GM18526 (cell line): Measurements from ENCODE around the gene S100A3.

ENCODE experiments used
- POLR2A ChIP-seq: IDR thresholded peaks from 3 replicates; pipeline ENCODE4 v1.6.1; 2011; ENCODE audit not compliant: insufficient read length; ENCODE audit errors: extremely low read depth

S100A3 gene

GRCh38 chr1:153548722-153549688, at the start of gene S100A3:
Gene S100A3, minus strand, starts transcription at chr1:153549258. Its CDS starts 773 bp downstream, at chr1:153548485.
- no peak for TF ChIP-seq POLR2A

- peak; percentile 48 for TF ChIP-seq POLR2A
Observed at GRCh38 chr1:153598309-153599172, 49.5 kb upstream of the S100A3 start.

DNA sequence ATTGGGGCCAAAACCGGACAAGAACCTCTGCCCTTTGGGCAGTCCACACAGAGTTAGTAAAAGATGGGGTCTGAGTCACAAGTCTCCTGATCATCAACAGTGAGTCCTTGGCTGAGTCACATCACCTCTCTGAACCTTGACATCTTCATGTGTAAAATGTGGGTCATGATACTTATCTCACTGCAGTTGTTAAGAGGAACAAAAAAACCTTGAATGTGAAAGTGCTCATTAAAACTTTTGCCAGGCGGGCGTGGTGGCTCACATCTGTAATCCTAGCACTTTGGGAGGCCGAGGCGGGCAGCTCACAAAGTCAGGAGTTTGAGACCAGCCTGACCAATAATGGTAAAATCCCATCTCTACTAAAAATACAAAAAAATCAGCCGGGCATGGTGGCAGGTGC, 48.1 kb upstream of the S100A3 start:
- no peak for TF ChIP-seq POLR2A

DNA sequence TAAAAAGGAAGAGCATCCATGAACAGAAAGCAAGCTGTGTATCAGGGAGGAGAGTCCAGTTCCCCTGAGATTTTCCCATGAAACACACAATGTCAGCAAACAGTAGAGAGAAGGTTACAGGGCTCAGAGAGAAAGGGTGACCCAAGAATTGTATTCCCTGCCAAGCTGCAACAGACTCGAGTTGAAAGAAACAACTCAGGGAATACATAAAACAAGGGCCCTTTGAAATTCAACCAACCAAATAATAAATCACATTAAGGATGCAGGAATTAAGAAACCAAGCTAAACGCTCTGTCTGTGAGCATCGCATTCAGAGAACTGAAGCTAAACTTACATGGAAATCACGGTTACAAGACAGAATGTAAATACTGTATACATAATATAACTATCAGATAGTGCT, 43.7 kb upstream of the S100A3 start:
- no peak for TF ChIP-seq POLR2A

DNA sequence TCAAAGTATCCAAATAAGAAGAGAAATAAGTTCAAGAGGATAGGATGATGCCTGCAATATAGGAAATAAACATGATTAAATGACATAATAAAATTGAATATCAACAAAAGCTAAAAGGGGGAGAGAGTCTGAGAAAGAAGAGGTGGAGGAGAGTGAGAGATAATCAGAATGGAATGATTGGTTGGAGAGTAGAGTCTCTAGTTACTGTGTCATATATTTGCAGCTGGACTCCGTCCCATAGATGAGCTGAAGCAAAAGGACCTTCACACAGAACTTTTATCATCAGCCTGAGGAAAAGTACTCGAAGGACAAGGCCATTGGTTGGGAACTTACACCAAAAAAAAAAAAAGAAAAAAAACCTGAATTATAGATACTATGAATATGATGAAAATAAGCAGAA, 39.4 kb upstream of the S100A3 start:
- no peak for TF ChIP-seq POLR2A

- TF ChIP-seq POLR2A: no peak
Observed at GRCh38 chr1:153587314-153587713, 38.3 kb upstream of the S100A3 start.

GRCh38 chr1:153586347-153586746, 37.3 kb upstream of the S100A3 start:
- no peak for TF ChIP-seq POLR2A

DNA sequence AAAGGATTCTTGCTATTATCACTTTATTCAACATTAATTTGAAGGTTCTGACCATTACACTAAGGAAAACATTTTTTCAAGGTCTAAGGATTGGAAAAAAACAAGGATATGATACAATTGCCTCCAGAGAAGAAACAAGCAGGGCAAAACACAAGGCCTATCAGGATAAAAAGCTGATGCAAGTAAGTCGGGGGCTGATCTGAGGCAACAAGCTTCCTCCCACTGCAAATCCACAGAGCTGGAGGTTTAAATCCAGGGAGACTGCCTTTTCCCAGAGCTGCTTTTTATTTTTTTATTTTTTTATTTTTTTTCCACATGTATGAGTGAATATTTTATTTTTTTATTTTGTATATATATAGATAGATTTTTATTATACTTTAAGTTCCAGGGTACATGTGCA, 35.9 kb upstream of the S100A3 start:
- no peak for TF ChIP-seq POLR2A

DNA sequence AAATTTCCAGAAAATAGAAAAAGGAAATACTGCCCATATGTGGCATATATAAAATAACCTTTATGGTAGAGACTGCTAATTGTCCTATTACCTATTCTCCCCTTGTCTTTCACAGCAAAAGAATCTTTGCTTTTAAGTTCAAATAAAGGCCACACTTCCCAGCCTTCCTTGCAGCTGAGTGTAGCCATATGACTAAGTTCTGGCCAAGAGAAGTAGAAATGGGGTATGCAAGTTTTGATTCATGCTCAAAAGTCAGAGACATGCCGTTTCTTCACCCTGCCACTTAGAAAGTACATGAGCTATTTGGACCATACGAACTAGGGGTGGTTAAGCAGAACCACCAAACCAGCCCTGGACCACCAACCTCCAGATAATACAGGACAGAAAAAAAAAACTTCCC, 34.9 kb upstream of the S100A3 start:
- TF ChIP-seq POLR2A: no peak

GRCh38 chr1:153578936-153579335, 29.9 kb upstream of the S100A3 start:
- no peak for TF ChIP-seq POLR2A

DNA sequence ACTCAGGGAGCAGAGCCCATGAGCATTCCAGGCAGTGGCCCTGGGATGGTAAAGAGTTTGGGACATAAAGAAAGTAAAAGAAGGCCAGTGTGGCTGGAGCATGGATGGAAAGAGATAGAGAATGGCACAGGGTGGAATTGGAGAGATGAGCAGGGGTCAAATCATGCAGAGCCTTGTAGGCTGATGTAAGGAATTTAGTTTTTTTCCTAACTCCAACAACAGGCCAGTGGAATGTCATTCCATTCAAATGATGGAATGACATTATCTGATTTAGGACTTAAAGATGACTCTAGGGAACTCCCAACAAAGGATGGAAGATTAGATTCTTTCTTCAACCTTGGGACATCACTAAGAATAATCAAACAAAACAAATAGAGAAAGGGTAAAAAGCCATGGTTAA, 29.4 kb upstream of the S100A3 start:
- TF ChIP-seq POLR2A: no peak

DNA sequence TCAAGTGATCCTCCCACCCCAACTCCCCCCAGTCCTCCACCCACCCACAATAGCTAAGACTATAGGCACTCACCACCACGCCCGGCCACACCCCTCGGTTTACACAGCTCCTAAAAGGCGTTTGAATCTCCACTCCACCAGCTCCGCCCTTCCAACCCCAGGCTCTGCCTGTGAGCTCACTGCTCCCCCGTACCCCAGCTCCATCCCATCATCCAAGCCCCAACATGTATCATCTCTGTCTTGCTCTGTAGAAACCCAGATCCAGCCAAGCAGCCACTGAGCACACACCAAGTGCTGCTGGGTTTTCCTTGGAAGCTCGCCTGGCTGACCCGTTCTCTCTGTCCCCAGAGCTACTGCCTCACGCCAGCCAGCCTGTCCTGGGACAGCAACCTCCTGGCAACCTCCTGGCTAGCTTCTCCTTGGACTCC, 28.6 kb upstream of the S100A3 start:
- TF ChIP-seq POLR2A: no peak

GRCh38 chr1:153577138-153577537, 28.1 kb upstream of the S100A3 start:
- TF ChIP-seq POLR2A: no peak

DNA sequence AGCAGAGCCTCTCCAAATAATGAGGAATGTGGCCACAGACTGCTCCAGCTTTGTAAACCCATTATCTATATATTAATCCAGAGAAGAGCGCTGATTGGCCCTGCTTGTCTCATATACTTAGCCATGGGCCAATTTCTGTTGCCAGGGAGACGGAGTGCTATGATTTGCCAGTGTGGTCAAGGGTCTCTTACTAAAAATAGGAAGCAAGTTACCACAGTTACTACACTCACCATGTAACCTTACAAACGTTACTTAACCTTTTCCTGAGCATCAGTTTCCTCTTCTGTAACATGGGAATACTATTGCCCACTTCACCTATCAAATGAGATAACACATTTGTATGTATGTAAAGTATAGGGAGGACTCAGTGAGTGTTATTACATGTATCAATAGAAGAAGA, 24.3 kb upstream of the S100A3 start:
- no peak for TF ChIP-seq POLR2A

DNA sequence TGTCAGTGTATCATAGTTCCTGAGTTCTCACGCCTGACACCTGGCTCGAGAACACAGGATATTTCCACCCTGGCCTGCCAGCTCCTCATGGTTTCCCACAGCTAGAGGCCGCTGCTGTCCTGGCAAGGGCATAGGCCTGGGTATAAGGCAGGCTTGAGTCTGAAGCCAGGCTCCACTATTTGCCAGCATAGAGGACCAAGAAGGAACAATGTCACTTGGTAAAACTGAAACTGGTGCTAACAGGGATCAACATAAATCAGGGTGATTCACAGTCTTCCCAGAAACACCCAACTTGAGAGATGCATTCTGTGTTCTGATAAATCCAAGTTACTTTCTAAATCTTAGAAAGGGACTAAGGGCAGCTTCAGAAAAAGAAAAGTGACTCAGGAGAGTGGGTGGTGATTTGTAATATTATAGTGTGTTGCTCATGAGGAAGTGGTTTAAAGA, 23.5 kb upstream of the S100A3 start:
- TF ChIP-seq POLR2A: no peak

DNA sequence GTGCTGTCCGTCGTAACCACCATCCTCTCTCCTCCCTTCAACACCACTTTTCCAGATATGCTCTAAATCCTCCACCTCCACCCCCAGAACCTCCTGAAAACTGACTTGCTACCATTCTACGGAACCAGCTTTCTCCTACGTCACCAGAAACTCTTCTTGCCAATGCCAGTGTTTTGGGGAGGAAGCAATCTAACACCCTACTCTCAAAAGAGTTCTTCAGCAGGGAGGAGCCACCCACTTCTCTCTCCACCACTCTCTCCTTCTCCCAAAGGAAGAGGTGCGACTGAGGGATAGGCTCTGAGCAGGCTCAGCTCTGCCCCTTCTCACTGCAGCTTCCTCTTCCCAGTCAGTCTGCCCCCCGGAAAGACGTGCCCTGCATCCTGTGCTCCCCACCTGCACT, 22.6 kb upstream of the S100A3 start:
- TF ChIP-seq POLR2A: no peak
